ENCODE results near the gene PAM. TPM values are rescaled to one million over a fixed set of nuclear protein-coding genes. Genes with fewer than 3 reads are reported as not detected.

The PAM gene
- total and polyA plus RNA-seq, 2 of the 8 experiments (the other 6 are each of a cell fraction or from before 2014, with no cell fraction given), result 30.4 to 67.8 TPM

DNA sequence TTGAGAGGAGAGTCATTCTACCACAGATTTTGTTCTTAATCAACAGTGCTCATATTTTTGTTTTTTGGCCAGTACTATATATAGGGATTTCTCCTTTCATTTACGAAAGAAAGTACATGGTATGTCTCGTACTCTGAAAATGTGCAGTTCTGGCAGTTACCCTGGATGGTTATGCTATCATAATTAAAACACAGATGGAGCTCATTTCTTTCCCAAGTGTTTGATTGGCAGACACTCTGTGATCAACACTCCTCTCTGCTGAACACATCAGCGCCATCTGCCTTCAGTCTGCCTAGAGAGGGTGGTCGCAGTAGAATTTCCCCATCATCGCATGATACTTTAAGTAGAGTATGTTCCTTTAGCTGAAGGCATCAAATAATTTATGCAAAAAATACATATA, 64.5 kb downstream of the PAM start:
- FAIRE-seq (no peak), DNase-seq (ENCODE audit: low read depth in 1 of 2, low spot score in 2 of 2) (no peak)
- Histone ChIP-seq H3K9ac (replicated peaks in 1 of 4; ENCODE audit: extremely low read depth in 1 of 4, low read depth in 3 of 4, low read length in 3 of 4) (no peak overlapping the region; a peak in 1 of 7 replicates), H3K4me3 (ENCODE audit: extremely low read depth in 1 of 4, insufficient read depth in 2 of 4, low read depth in 3 of 4, low read length in 4 of 4) (no peak overlapping the region), H3K23ac (ENCODE audit: insufficient read length) (no peak overlapping the region), H2BK15ac (ENCODE audit: low read length) (no peak overlapping the region), H3K14ac (ENCODE audit: insufficient read length) (no peak overlapping the region), H3K56ac (replicated peaks; ENCODE audit: insufficient read length, low read depth, low read length) (no peak overlapping the region), H3K27ac (ENCODE audit: low read depth, low read length) (no peak overlapping the region), H2AK5ac (ENCODE audit: low read depth, low read length) (no peak overlapping the region), H4K91ac (replicated peaks; ENCODE audit: insufficient read length, low read length) (no peak overlapping the region), H2BK20ac (ENCODE audit: low read length) (no peak overlapping the region), H3K79me2 (ENCODE audit: control insufficient read depth in 1 of 2, insufficient read depth in 2 of 2, low read length in 2 of 2) (no peaks in the 10 kb centered on the region), H3K4me2 (ENCODE audit: insufficient read depth in 1 of 2, low read depth in 2 of 2, low read length in 2 of 2) (no peak overlapping the region), H3K36me3 (ENCODE audit: control insufficient read depth in 2 of 4, insufficient read depth in 4 of 4, low read length in 3 of 4) (no peaks in the 10 kb centered on the region), H3K4ac (replicated peaks; ENCODE audit: insufficient read length, low read depth, low read length) (no peak overlapping the region), H3K18ac (ENCODE audit: extremely low read depth, low read length) (no peak overlapping the region), H2BK12ac (ENCODE audit: low read depth, low read length) (no peak overlapping the region), H2BK120ac (replicated peaks; ENCODE audit: low read depth, low read length) (no peak overlapping the region), H3K79me1 (ENCODE audit: low read depth, low read length) (no peaks in the 10 kb centered on the region; the same call in 1 of the 2 replicates), H2BK5ac (ENCODE audit: low read depth, low read length) (no peak overlapping the region), H3K23me2 (ENCODE audit: low read depth, low read length) (no peaks in the 10 kb centered on the region), H4K5ac (ENCODE audit: insufficient read length, low read depth, low read length) (no peak overlapping the region), H4K20me1 (replicated peaks in 1 of 2; ENCODE audit: control insufficient read depth in 1 of 2, insufficient read depth in 2 of 2, low read length in 2 of 2) (no peaks in the 10 kb centered on the region), H4K8ac (ENCODE audit: extremely low read depth, insufficient read depth, low read length) (no peak overlapping the region), H3K27me3 (replicated peaks in 1 of 4; ENCODE audit: control insufficient read depth in 3 of 4, extremely low read depth in 1 of 4, insufficient read depth in 3 of 4, low read length in 3 of 4) (no peaks in the 10 kb centered on the region), H3K4me1 (replicated peaks in 1 of 4; ENCODE audit: control insufficient read depth in 3 of 4, insufficient read depth in 4 of 4, low read length in 3 of 4) (no peaks in the 10 kb centered on the region), H3K9me3 (ENCODE audit: insufficient read depth in 2 of 2, low read depth in 1 of 2, low read length in 1 of 2) (no peaks in the 10 kb centered on the region), H2AFZ (ENCODE audit: low read length) (no peak overlapping the region)
- POLR2A ChIA-PET (ENCODE audit: partially characterized antibody), result no interaction called here
- TF ChIP-seq, protein P1, sequence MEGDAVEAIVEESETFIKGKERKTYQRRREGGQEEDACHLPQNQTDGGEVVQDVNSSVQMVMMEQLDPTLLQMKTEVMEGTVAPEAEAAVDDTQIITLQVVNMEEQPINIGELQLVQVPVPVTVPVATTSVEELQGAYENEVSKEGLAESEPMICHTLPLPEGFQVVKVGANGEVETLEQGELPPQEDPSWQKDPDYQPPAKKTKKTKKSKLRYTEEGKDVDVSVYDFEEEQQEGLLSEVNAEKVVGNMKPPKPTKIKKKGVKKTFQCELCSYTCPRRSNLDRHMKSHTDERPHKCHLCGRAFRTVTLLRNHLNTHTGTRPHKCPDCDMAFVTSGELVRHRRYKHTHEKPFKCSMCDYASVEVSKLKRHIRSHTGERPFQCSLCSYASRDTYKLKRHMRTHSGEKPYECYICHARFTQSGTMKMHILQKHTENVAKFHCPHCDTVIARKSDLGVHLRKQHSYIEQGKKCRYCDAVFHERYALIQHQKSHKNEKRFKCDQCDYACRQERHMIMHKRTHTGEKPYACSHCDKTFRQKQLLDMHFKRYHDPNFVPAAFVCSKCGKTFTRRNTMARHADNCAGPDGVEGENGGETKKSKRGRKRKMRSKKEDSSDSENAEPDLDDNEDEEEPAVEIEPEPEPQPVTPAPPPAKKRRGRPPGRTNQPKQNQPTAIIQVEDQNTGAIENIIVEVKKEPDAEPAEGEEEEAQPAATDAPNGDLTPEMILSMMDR (IDR thresholded peaks at IDR 0.05; ENCODE audit: control extremely low read depth in 1 of 3, insufficient read depth in 1 of 3, low read depth in 1 of 3, low read length in 3 of 3), result peak in 2 of 3 experiments; percentile 18 to 20; a peak in 2 of 4 replicates
- peak; percentile 5 to 26; a peak in 2 of 4 replicates for TF ChIP-seq RAD21 (IDR thresholded peaks at IDR 0.05 in 1 of 2, conservative IDR thresholded peaks at IDR 0.05 in 1 of 2; ENCODE audit: low read depth in 2 of 2, low read length in 2 of 2)
- TF ChIP-seq RXRA (IDR thresholded peaks at IDR 0.05; ENCODE audit: insufficient read depth, low read depth, low read length), result no peak
- WGBS, 2 experiments (ENCODE audit: extremely low coverage in 1 of 2, insufficient coverage in 1 of 2, insufficient read length in 1 of 2, insufficient replicate concordance in 2 of 2, low coverage in 1 of 2, low lambda C conversion rate in 2 of 2, missing lambda C conversion rate in 1 of 2), result 81% methylated on average over 5 of the region's 5 CpGs; no CpG with 5 or more reads in 1 of the 2 experiments
- CTCF ChIA-PET (ENCODE audit: partially characterized antibody), result interaction anchor here (0.9 to 1.5 kb wide), 5 partner anchors 20 to 123 kb away, joined by 3 to 8 read pairs (median 4); no protein-coding TSS in a partner anchor

Data from H1 (cell line).